Measurements from ENCODE around the gene PRR15. TPM values are rescaled to one million over a fixed set of nuclear protein-coding genes. Genes with fewer than 3 reads are reported as not detected.

The PRR15 gene
- total and polyA plus RNA-seq, 2 of the 13 experiments (the other 11 are each of a cell fraction or from before 2014, with no cell fraction given): 2.3 to 7.8 TPM

DNA sequence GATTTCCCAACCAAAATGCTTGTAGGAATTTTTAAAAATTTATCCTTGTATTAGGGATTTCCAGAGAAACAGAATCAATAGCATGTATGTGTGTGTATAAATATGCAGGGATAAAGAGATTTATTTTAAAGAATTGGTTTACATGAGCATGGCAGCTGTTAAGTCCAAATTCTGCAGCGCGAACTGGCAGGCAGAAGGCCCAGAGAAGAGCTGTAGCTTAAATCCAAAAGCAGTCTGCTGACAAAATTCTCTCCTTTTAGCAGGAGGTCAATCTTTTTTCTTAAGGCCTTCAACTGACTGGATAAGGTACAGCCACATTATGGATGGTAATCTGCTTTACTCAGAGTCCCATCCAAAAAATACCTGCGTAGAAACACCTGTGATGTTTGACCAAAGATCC lies 42.0 kb downstream of the PRR15 start:
- Histone ChIP-seq H3K9ac (ENCODE audit: insufficient read depth, low read depth, low read length) (no peak overlapping the region), H3K36me3 (replicated peaks in 1 of 2; ENCODE audit: control insufficient read depth in 1 of 2, insufficient read depth in 2 of 2, low read length in 2 of 2) (no peaks in the 10 kb centered on the region), H3K4me1 (ENCODE audit: insufficient read depth, low read length) (peaks cover 31% of the 10 kb centered on the region), H2AFZ (ENCODE audit: low read length) (no peak overlapping the region), H3K4me3 (replicated peaks in 1 of 3; ENCODE audit: insufficient read depth in 1 of 3, low read depth in 2 of 3, low read length in 3 of 3) (no peak overlapping the region), H4K20me1 (ENCODE audit: insufficient read depth, low read length) (no peaks in the 10 kb centered on the region), H3K4me2 (ENCODE audit: low read depth, low read length) (no peak overlapping the region), H3K9me3 (ENCODE audit: low read length) (no peaks in the 10 kb centered on the region), H3K79me2 (ENCODE audit: insufficient read depth, low read length) (no peaks in the 10 kb centered on the region), H3K27me3 (ENCODE audit: control insufficient read depth in 1 of 2, insufficient read depth in 2 of 2, low read length in 2 of 2) (no peaks in the 10 kb centered on the region), H3K27ac (ENCODE audit: extremely low read length, insufficient read depth, low read length) (no peak overlapping the region)
- ChIA-PET POLR2A (no interaction called here), CTCF (ENCODE audit: low intra/inter-chr PET ratio, low total read pairs) (no interaction called here)
- BruUV-seq (replicated peaks): no TSS peak
- in situ Hi-C loops (cut with HindIII; ENCODE audit: extremely low pct_ligation_motif_present, low pct_unique_long_range_greater_than_20kb) (no loop called here), intact Hi-C loops (cut with micrococcal nuclease; ENCODE audit: unreplicated experiment) (no loop called here)
- no peak for ATAC-seq
- FAIRE-seq: no peak
- 72% methylated on average over 3 of the region's 3 CpGs for WGBS (ENCODE audit: low lambda C conversion rate)
- TF ChIP-seq EEA1 (CRISPR knock-in tag; IDR thresholded peaks at IDR 0.05; ENCODE audit: borderline replicate concordance) (no peak), NFE2 (CRISPR knock-in tag; IDR thresholded peaks at IDR 0.05) (no peak), ZMYM3 (CRISPR knock-in tag; IDR thresholded peaks at IDR 0.05) (no peak), ZBTB10 (CRISPR knock-in tag; IDR thresholded peaks at IDR 0.05; ENCODE audit: borderline replicate concordance) (no peak), KLF15 (CRISPR knock-in tag; IDR thresholded peaks at IDR 0.05; ENCODE audit: borderline replicate concordance) (no peak)
- TF ChIP-seq, protein P1, sequence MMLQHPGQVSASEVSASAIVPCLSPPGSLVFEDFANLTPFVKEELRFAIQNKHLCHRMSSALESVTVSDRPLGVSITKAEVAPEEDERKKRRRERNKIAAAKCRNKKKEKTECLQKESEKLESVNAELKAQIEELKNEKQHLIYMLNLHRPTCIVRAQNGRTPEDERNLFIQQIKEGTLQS (CRISPR knock-in tag; IDR thresholded peaks at IDR 0.05): no peak
- TF ChIP-seq, protein P2, sequence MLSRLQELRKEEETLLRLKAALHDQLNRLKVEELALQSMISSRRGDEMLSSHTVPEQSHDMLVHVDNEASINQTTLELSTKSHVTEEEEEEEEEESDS (CRISPR knock-in tag; IDR thresholded peaks at IDR 0.05; ENCODE audit: borderline replicate concordance): no peak
- no peak for DNase-seq (ENCODE audit: low spot score)
